Right renal cortex interstitium (tissue), 3 donors: ENCODE results near the gene TYROBP. TPM values are rescaled to one million over a fixed set of nuclear protein-coding genes. Genes with fewer than 3 reads are reported as not detected.
"Not testable (repeated sequence)": the region's sequence is repeated elsewhere in the genome, so short reads cannot be mapped to it uniquely, and the experiment has no call there.

Source experiments
- DNase-seq, 3 donors: peaks; one replicate each; pipeline ENCODE4 v3.0.0-alpha.2; 2013; ENCODE audit warnings: low read depth in 3 of 3, low spot score in 2 of 3
- polyA plus RNA-seq, 3 donors: library from polyadenylated mRNA; unstranded; fragments of 120-200 nt; gene quantifications; one replicate each; pipeline ENCODE4 v1.2.1, GENCODE V29; 2013; ENCODE audit not compliant: insufficient read length in 3 of 3

Gene TYROBP
- polyA plus RNA-seq, 3 donors, result 6.3 to 10.5 (median 10.3) TPM

DNA sequence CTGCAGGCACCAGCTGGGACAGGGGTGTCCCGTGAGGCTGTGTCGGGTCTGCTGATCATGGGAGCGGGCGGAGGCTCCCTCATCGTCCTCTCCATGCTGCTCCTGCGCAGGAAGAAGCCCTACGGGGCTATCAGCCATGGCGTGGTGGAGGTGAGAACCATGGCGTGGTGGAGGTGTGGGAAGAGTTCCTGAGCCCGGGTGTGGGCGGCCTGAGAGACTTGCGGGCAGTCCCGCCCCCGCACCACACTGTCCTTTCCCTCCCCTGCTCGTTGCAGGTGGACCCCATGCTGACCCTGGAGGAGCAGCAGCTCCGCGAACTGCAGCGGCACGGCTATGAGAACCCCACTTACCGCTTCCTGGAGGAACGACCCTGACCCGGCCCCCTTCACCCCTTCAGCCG is 29.0 kb downstream of the TYROBP start:
- no peak for DNase-seq

DNA sequence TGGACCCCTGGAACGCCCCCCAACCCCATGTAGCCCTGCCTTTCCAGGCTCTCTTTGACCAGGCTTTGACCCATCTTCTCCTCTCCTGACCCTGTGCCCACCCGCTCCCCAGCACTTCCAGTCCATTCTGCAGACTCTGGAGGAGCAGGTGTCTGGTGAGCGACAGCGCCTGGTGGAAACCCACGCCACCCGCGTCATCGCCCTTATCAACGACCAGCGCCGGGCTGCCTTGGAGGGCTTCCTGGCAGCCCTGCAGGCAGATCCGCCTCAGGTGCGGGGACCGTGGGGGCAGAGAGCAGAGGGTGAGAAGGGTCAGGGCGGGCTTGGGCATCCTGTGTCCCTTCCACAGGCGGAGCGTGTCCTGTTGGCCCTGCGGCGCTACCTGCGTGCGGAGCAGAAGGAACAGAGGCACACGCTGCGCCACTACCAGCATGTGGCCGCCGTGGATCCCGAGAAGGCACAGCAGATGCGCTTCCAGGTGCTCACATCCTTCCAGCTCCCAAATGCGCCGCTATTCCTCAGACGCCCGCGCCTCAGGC is 33.6 kb downstream of the TYROBP start:
- no peak for DNase-seq

DNA sequence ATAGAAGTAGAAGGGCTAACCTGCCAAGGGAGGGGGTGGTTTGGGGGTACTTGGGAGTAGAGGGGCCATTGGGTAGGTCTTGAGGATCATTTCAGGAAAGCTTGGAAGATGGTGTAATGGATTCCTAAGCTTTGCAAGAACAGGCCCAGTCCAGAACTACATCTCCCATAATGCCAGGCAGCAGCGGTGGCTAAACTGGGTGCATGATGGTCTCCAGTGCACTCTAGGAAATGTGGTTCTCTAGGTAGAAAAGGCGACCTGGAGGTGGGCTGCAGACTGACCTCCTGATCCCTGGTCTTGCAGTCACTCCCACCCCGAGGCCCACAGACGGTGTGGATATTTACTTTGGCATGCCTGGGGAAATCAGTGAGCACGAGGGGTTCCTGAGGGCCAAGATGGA is 35.9 kb downstream of the TYROBP start:
- DNase-seq, result no peak

DNA sequence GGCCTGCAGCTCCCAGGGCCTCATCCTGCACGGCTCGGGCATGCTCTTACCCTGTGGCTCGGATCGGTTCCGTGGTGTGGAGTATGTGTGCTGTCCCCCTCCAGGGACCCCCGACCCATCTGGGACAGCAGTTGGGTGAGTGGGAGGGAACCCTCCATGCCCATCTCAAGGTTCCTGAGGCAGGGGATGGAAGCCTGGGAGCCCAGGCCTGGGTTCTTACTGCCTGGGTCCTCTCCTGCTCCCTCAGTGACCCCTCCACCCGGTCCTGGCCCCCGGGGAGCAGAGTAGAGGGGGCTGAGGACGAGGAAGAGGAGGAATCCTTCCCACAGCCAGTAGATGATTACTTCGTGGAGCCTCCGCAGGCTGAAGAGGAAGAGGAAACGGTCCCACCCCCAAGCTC is 36.5 kb downstream of the TYROBP start:
- no peak for DNase-seq

DNA sequence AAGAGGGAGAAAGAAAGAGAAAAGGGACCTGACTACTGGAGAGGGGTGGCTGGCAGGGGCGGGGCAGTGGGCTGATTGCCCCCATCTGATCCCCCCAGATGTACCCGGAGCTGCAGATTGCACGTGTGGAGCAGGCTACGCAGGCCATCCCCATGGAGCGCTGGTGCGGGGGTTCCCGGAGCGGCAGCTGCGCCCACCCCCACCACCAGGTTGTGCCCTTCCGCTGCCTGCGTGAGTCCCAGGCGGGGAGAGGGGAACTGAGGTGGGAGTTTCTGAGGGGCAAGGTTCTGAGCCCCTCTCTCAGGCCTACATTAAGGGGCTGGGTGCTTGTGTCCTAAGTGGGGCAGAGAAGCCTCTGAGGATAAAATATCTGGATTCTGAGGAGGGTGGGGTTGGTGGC is 37.3 kb downstream of the TYROBP start:
- no peak for DNase-seq

DNA sequence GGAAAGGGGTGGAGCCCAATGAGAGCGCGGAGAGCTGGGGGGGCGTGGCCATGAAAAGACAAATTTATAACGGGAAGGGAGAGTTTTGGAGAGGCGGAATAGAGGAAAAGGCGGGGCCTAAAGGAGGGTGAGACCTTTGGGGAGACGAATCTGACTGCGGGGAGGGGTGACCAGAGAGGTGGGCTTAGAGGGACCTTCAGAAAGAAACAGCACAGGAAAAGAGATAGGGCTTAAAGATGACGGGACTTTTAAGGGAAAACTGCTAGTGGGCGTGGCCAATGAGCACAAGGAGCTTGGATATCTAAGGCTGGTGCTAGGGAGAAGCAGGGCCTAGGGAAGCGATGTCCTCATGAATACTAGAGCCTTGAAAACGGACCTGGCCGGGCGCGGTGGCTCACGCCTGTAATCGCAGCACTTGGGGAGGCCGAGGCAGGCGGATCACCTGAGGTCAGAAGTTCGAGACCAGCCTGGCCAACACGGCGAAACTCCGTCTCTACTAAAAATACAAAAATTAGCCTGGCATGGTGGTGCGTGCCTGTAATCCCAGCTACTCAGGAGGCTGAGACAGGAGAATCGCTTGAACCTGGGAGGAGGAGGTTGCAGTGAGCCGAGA is 37.9 kb downstream of the TYROBP start:
- DNase-seq, result not testable (repeated sequence)

DNA sequence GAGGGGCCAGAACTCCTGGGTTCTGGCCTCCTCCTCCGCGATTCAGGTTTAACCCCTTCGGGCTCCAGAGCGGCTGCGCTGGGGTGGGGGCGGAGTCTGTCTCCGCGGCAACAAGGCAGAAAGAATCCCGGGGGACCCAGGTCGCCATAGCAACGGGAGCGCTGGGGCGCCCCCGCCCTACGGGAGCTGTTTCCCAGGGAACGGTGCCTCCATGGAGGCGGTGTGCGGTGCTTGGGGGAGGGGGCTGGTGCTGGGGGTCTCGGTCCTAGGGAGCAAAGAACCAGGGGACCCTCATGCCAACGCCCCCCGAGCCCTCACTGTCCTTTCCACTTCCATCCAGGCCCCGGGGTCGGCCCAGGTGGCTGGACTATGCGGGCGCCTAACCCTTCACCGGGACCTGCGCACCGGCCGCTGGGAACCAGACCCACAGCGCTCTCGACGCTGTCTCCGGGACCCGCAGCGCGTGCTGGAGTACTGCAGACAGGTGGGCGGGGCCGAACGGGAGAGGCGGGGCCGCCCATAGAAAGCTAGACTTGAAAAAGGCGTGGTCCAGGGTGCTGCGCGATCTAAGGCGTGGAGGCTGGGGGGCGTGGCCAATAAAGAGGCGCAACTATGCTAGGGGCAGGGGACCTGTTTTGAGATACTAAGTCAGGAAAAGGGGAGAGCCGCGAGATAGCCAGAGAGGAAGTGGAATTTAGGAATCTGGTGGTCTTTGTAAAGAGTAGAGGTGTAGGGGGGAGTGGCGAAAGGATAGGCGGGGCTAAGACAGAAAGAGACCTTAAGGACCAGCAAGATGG is 38.6 kb downstream of the TYROBP start:
- DNase-seq, result no peak

DNA sequence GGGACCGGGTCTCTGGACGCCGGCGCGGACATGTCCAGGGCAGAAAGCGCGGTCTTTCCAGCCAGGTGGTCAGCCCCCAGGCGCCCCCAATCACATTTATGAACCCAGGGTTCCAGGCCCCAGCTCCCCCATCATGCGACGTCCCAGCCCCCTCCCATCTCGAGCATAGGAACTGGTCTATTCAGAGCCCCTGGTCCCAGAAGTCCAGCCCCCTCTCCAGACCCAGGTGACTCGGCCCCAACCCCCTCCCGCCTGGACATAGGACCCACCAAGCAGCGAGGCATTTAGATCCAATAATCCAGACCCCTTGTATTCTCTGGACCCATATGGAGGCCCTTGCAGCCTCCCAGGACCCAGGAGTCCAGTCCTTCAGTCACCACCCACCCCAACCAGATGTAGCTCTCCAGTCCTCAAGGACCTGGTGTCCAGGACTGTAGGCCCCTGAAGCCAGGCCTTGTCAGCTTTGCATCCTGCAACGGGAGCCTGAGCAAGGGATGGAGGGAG is 39.2 kb downstream of the TYROBP start:
- DNase-seq, result no peak

DNA sequence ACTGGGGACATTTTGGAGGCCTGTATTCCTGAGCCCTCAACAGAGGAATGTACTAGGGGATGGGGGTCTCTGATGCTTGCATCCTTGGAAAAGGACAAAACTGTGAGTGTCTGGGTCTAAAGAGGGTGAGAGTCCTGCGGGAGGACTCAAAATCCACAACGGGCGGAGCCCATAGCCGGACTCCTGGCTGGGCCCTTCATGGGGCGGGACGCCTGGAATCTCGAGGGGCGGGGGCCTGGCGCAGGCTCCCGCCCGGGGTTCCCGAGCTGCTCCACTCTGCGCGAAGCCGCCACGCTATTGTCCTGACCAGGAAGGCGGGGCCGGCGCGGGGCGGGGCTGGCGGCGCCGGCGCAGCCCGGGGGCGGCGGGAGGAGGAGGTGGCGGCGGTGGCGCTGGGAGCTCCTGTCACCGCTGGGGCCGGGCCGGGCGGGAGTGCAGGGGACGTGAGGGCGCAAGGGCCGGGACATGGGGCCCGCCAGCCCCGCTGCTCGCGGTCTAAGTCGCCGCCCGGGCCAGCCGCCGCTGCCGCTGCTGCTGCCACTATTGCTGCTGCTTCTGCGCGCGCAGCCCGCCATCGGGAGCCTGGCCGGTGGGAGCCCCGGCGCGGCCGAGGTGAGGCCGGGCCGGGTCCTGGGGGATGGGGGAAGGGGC is 39.8 kb downstream of the TYROBP start, which contains the start of gene APLP1:
APLP1 (plus strand) TSS at position 403 of the 651 bp plus-strand sequence; CDS start at position 466, 63 bp downstream.
- DNase-seq, result no peak

DNA sequence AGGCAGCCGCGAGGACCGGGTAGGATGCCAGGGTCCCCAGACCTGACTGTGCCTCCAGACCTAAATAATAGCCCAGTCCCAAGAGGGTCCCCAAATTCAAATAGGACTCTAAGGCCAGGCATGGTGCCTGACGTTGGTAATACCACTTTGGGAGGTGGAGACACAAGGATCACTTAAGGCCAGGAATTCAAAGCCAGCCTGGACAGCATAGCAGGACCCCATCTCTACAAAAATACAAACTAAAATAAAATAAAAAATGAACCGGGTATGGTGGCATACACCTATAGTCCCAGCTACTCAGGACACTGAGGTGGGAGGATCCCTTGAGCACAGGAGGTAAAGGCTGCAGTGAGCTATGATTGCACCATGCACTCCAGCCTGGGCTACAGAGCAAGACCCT is 45.1 kb downstream of the TYROBP start:
- no peak for DNase-seq

DNA sequence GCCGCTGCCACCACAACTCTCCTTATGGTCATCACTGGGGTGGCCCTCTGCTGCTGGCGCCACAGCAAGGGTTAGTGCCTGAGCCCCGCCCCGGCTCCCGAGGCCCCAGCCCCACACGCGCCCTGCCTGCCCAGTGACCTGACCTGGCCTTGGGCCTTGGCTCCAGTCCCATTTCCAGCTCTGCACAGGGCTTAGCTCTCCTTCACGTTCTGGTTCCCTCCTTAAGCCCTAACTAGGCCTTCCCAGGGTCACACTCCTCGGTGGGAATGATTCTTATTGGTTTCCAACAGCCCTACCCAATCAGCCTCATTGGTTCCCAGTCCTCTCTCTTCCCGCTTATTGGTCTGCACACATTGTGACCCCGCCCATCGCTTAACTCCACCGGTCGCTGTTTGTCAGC is 45.6 kb downstream of the TYROBP start:
- no peak for DNase-seq

DNA sequence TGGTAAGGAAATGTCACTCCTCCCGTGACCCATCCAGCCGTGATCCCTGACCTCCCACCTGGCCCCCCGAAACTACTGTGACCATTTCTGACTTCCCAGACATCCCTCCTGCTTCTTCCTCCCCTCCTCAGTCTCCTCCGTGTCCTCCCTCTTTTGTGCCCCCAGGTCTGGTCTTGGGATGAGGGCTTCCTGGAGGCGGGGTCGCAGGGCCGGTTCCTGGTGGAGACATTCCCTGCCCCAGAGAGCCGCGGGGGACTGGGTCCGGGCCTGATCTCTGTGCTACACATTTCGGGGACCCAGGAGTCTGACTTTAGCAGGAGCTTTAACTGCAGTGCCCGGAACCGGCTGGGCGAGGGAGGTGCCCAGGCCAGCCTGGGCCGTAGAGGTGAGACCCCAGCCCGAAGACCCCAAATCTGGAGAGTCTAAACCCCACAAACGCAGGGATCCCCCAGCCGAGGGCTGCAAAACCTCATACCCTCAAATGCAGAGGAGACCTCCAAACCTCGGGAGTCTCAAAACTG is 46.4 kb downstream of the TYROBP start:
- DNase-seq, result no peak

DNA sequence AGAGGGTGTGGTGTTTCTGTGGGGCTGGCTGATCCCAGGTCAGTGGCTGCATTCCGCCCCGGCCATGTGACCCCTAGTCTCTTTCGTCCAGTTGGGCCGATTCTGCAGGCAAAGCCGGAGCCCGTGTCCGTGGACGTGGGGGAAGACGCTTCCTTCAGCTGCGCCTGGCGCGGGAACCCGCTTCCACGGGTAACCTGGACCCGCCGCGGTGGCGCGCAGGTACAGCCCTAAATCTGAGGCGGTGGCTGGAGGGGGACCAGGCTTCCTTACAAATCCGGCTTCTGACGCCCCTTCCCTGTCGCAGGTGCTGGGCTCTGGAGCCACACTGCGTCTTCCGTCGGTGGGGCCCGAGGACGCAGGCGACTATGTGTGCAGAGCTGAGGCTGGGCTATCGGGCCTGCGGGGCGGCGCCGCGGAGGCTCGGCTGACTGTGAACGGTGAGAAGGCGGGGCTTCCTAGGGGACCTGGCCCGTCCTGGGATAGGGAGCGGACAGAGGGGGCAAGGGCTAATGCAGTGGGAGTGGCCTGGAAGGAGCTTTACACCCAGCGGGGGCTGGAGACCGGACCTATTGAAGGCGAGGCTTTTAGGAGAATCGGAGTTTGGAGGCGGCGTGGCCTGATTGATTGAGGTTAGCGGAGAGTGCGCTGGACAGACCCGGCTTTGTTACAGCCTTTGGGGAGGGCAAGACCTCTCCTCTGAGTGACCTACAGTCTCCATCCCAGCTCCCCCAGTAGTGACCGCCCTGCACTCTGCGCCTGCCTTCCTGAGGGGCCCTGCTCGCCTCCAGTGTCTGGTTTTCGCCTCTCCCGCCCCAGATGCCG is 47.1 kb downstream of the TYROBP start:
- no peak for DNase-seq

DNA sequence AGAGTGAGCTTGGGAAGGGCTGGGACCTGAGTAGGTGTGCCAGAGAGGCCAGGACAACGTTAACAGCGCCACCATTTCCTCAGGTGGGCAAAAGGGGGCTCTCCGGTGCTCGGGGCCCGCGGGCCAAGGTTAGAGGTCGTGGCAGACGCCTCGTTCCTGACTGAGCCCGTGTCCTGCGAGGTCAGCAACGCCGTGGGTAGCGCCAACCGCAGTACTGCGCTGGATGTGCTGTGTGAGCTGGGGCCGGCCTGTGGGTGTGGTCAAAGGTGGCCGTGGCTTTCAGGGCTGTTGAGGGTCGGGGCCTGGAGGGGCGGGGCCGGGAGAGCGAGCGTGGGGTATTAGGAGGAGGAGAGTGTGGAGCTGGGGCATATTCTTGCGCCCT is 47.7 kb downstream of the TYROBP start:
- no peak for DNase-seq

DNA sequence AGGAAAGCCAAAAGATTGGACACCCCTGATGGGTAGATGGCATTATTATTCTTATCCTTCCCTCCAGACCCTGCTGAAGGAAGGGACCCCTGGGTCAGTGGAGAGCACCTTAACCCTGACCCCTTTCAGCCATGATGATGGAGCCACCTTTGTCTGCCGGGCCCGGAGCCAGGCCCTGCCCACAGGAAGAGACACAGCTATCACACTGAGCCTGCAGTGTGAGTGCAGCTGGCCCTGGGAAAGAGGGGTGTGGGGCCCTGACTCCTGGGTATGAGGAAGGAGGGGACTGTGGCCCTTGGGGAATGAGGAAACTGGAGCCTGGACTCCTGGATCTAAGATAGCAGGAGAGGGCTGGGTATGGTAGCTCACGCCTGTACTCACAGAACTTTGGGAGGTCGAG is 48.7 kb downstream of the TYROBP start:
- DNase-seq, result no peak

DNA sequence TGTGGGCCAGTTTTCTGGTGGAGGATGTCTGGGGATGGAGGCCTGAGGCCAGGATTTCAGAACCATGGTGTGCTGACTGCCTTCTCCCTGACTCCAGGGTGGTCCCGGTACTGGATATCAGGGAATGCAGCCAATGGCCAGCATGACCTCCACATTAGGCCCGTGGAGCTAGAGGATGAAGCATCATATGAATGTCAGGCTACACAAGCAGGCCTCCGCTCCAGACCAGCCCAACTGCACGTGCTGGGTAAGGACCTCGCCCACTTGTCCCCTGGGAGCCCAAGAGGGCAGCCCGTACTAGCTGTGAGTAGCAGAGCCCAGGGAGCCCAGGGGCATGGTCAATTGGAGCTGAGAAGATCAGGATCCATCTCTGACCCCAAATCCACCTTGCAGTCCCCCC is 49.8 kb downstream of the TYROBP start:
- no peak for DNase-seq

DNA sequence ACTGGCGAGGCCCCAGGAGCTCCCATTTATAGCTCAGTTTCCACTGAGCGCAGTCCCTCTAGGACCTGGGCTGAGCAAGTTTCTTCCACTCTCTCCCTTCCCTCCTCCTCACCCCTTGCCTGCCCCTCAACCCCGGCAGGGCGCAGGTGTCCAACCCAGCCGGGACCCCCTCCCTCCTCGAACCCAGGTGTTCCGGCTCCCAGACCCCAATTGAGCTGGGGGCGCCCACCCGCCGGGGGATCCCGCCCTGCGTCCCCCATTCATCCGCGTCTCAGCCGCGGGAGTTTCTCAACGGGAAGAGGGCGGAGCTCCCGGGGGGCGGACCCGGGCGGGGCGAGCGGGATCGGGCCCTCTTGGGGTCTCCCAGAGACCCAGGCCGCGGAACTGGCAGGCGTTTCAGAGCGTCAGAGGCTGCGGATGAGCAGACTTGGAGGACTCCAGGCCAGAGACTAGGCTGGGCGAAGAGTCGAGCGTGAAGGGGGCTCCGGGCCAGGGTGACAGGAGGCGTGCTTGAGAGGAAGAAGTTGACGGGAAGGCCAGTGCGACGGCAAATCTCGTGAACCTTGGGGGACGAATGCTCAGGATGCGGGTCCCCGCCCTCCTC is 51.4 kb downstream of the TYROBP start, which contains the start of gene KIRREL2:
KIRREL2 (plus strand) TSS at position 366 of the 604 bp plus-strand sequence; CDS start at position 575, 209 bp downstream.
- no peak for DNase-seq
